ENCODE data around the gene LRRC58. TPM values are rescaled to one million over a fixed set of nuclear protein-coding genes. Genes with fewer than 3 reads are reported as not detected.

The LRRC58 gene
- total and polyA plus RNA-seq, 7 donors = 4.2 to 48.5 (median 34.5) TPM

DNA sequence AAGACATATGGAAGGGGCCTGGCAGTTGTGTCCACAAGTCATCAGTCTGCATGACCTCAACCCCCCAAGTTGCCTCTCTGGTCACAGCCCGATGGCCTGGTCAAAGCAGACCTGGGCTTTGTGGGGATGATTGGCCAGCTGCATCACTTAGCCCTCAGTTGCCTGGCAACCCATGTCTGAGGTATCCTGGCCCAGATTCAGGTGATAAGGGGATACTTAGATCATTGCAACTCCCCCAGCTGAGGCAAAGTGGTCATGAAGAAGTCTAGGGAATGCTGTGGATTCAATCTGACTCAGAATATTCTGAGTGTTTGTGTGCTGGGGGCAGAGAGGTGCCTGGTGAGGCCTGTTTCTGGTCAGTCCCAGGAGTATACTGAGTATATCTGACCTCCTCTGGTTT is 69.1 kb downstream of the LRRC58 start:
- no peak overlapping the region for H3K27ac ChIP-seq
- no peaks in the 10 kb centered on the region for H3K27me3 ChIP-seq
- no peak for DNase-seq
- H3K4me3 ChIP-seq = no peak overlapping the region
- H3K36me3 ChIP-seq = no peaks in the 10 kb centered on the region
- H3K4me1 ChIP-seq = peaks cover 0 to 11% (median 8%) of the 10 kb centered on the region in 4 donors
- H3K9me3 ChIP-seq = no peaks in the 10 kb centered on the region
- intact Hi-C loops (cut with DNase I) = no loop called here
- no peak for TF ChIP-seq CTCF (IDR thresholded peaks at IDR 0.05)
- no peak for TF ChIP-seq EP300 (IDR thresholded peaks at IDR 0.05)
- no peak for TF ChIP-seq POLR2AphosphoS5 (IDR thresholded peaks at IDR 0.05)
- TF ChIP-seq POLR2A (IDR thresholded peaks at IDR 0.05) = no peak
- WGBS, 2 donors = 88 to 90% methylated on average over 1 of the region's 1 CpG

DNA sequence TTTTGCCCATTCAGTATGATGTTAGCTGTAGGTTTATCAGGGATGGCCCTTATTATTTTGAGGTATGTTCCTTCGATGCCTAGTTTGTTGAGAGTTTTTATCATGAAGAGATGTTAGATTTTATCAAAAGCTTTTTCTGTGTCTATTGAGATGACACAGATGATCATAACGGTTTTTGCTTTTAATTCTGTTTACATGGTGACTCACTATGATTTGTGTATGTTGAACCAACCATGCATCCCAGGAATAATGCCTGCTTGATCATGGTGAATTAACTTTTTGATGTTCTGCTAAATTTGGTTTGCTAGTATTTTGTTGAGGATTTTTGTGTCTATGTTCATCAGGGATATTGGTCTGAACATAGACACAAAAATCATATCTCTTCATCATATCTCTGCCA is 72.4 kb downstream of the LRRC58 start:
- peaks cover 0 to 11% (median 9%) of the 10 kb centered on the region in 4 donors for H3K4me1 ChIP-seq
- H3K9me3 ChIP-seq = no peaks in the 10 kb centered on the region
- H3K4me3 ChIP-seq = no peak overlapping the region
- TF ChIP-seq POLR2AphosphoS5 (IDR thresholded peaks at IDR 0.05) (no peak), POLR2A (IDR thresholded peaks at IDR 0.05) (no peak), EP300 (IDR thresholded peaks at IDR 0.05) (no peak), CTCF (IDR thresholded peaks at IDR 0.05) (no peak)
- H3K27ac ChIP-seq = no peak overlapping the region
- whole genome bisulfite sequencing, 2 donors = 48 to 75% methylated on average over 2 of the region's 2 CpGs
- H3K36me3 ChIP-seq = no peaks in the 10 kb centered on the region
- no peaks in the 10 kb centered on the region for H3K27me3 ChIP-seq
- no peak for DNase-seq
- intact Hi-C loops (cut with DNase I) = no loop called here

DNA sequence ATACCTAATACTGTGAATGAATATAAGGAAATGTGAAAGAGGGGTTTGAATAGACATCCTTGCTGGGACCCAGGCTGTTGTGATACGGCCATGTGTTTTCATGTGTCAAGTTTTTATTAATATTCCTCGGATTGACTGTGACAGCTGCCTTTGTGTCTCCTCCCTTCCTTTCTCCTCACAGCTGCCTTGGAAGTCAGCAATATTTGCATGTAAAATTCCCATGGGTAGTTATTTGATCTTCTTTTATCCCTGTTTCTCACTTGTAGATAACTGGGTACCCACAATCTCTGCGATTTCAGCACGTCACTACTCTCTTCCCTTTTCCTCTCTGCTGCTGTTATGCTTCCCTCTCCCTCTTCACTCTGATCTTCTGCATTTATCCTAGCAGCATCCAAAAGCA is 73.5 kb downstream of the LRRC58 start:
- no peaks in the 10 kb centered on the region for H3K36me3 ChIP-seq
- no peak for TF ChIP-seq POLR2AphosphoS5 (IDR thresholded peaks at IDR 0.05)
- no peak for TF ChIP-seq CTCF (IDR thresholded peaks at IDR 0.05)
- TF ChIP-seq POLR2A (IDR thresholded peaks at IDR 0.05) = no peak
- no peak for TF ChIP-seq EP300 (IDR thresholded peaks at IDR 0.05)
- H3K27ac ChIP-seq = peak overlapping the region in 1 of 4 donors; percentile 53
- no peaks in the 10 kb centered on the region for H3K27me3 ChIP-seq
- no peak for DNase-seq
- intact Hi-C loops (cut with DNase I) = no loop called here
- 60 to 61% methylated on average over 4 of the region's 4 CpGs for WGBS, 2 donors
- no peak overlapping the region for H3K4me3 ChIP-seq
- H3K9me3 ChIP-seq = no peaks in the 10 kb centered on the region
- H3K4me1 ChIP-seq = peaks cover 0 to 11% (median 9%) of the 10 kb centered on the region in 4 donors

- no peaks in the 10 kb centered on the region for H3K9me3 ChIP-seq
- no peaks in the 10 kb centered on the region for H3K36me3 ChIP-seq
- peak; percentile 9 to 57 (median 26) for TF ChIP-seq POLR2AphosphoS5 (IDR thresholded peaks at IDR 0.05)
- no peak for TF ChIP-seq POLR2A (IDR thresholded peaks at IDR 0.05)
- no peaks in the 10 kb centered on the region for H3K27me3 ChIP-seq
- whole genome bisulfite sequencing, 2 donors = 43 to 57% methylated on average over 5 of the region's 5 CpGs
- H3K27ac ChIP-seq = peak overlapping the region in 3 of 4 donors; percentile 37 to 53 (median 52)
- H3K4me3 ChIP-seq = no peak overlapping the region
- DNase-seq = peak; percentile 81
- intact Hi-C loops (cut with DNase I) = no loop called here
- H3K4me1 ChIP-seq = peaks cover 0 to 11% (median 9%) of the 10 kb centered on the region in 4 donors
These were observed 74.4 kb downstream of the LRRC58 start for GRCh38 chr3:120274739-120275167.

Other genes with a start within 250 kb of the LRRC58 start
- 1 to 10 TPM in 3 of 4 donors, under 1 TPM in 1; 0.95 to 1.7 (median 1.3) TPM for gene GPR156, start 64.1 kb downstream of the LRRC58 start, total RNA-seq
- gene GPR156, start 64.1 kb downstream of the LRRC58 start, polyA plus RNA-seq = under 1 TPM in 1 of 3 donors, not detected in 2; 0.07 TPM
- 100 to 1,000 TPM; 266 to 653 (median 320) TPM for gene FSTL1, start 101.6 kb upstream of the LRRC58 start, total RNA-seq
- gene FSTL1, start 101.6 kb upstream of the LRRC58 start, polyA plus RNA-seq = 10 to 100 TPM in 2 of 3 donors, 1 to 10 TPM in 1; 8.1 to 56.2 (median 24.6) TPM
- 100 to 1,000 TPM in 2 of 4 donors, 10 to 100 TPM in 2; 72.3 to 148 (median 113) TPM for gene NDUFB4, start 247.0 kb upstream of the LRRC58 start, total RNA-seq
- 100 to 1,000 TPM; 258 to 335 (median 329) TPM for gene NDUFB4, start 247.0 kb upstream of the LRRC58 start, polyA plus RNA-seq

All from sigmoid colon (tissue), 7 donors.